ENCODE results near the gene PPDPF. TPM values are rescaled to one million over a fixed set of nuclear protein-coding genes. Genes with fewer than 3 reads are reported as not detected.

PPDPF gene
- total and polyA plus RNA-seq, 2 donors (not counting 1 experiment from before 2014, with no cell fraction given), result 93.5 to 162 TPM

GRCh38 chr20:63477061-63477616, 43.4 kb upstream of the PPDPF start:
- Histone ChIP-seq H3K9ac (ENCODE audit: low read length) (no peak overlapping the region), H3K27me3 (replicated peaks in 1 of 4; ENCODE audit: control extremely low read depth in 1 of 4, control insufficient read depth in 3 of 4, insufficient read depth in 4 of 4, low read length in 3 of 4) (peaks cover 0 to 61% (median 13%) of the 10 kb centered on the region in 4 experiments), H3K4me3 (ENCODE audit: control extremely low read depth in 1 of 5, extremely low read depth in 1 of 5, insufficient read depth in 1 of 5, low read depth in 2 of 5, low read length in 4 of 5) (no peak overlapping the region), H2AFZ (ENCODE audit: insufficient read depth, low read depth, low read length, poor library complexity, severe bottlenecking) (no peak overlapping the region), H4K20me1 (ENCODE audit: control insufficient read depth, insufficient read depth, low read length, poor library complexity, severe bottlenecking) (no peaks in the 10 kb centered on the region), H3K79me2 (ENCODE audit: control insufficient read depth, insufficient read depth, low read length) (no peaks in the 10 kb centered on the region), H3K27ac (ENCODE audit: low read length in 2 of 2) (no peak overlapping the region), H3K4me1 (ENCODE audit: control insufficient read depth in 2 of 2, insufficient read depth in 2 of 2, low read length in 2 of 2) (peaks cover under 1 to 4% of the 10 kb centered on the region in 2 donors), H3K4me2 (replicated peaks; ENCODE audit: low read depth, low read length, poor library complexity, severe bottlenecking) (no peak overlapping the region), H3K36me3 (replicated peaks in 1 of 2; ENCODE audit: control extremely low read depth in 1 of 2, control insufficient read depth in 1 of 2, extremely low read depth in 1 of 2, insufficient read depth in 2 of 2, low read length in 1 of 2) (no peaks in the 10 kb centered on the region), H3K9me3 (ENCODE audit: control extremely low read depth in 1 of 3, control insufficient read depth in 2 of 3, insufficient read depth in 1 of 3, low read length in 2 of 3) (peaks cover 0 to 2% (median 0%) of the 10 kb centered on the region in 3 donors)
- ChIA-PET POLR2A (no interaction called here), CTCF (interaction anchor here (0.7 kb wide), 1 partner anchor 803 kb away, joined by 3 read pairs; no protein-coding TSS in a partner anchor)
- 47% methylated on average over 13 of the region's 21 CpGs for WGBS (ENCODE audit: insufficient coverage)
- DNase-seq (no peak), ATAC-seq (ENCODE audit: low read depth) (no peak)
- Mint-ChIP-seq H3K4me3 (no peak overlapping the region), H3K27me3 (peaks cover 37% of the 10 kb centered on the region), H3K4me1 (peaks cover 7% of the 10 kb centered on the region), H3K9me3 (ENCODE audit: insufficient read depth) (no peaks in the 10 kb centered on the region), H3K27ac (no peak overlapping the region)
- no peak for TF ChIP-seq EZH2 (IDR thresholded peaks at IDR 0.05; ENCODE audit: borderline replicate concordance, insufficient read depth, low read depth, low read length, poor library complexity, severe bottlenecking)
- no peak for TF ChIP-seq CTCF (IDR thresholded peaks at IDR 0.05)
- intact Hi-C loops (cut with micrococcal nuclease), result no loop called here

GRCh38 chr20:63477944-63478343, 42.6 kb upstream of the PPDPF start:
- CTCF ChIA-PET, result interaction anchor here (0.7 kb wide), 2 partner anchors 19 to 802 kb away, joined by 3 to 4 read pairs; no protein-coding TSS in a partner anchor
- ATAC-seq (ENCODE audit: low read depth) (no peak), DNase-seq (no peak)
- H3K4me3 ChIP-seq (ENCODE audit: control extremely low read depth in 1 of 5, extremely low read depth in 1 of 5, insufficient read depth in 1 of 5, low read depth in 2 of 5, low read length in 4 of 5), result no peak overlapping the region
- Mint-ChIP-seq H3K27ac (no peak overlapping the region), H3K4me1 (peaks cover 7% of the 10 kb centered on the region), H3K9me3 (ENCODE audit: insufficient read depth) (no peaks in the 10 kb centered on the region), H3K27me3 (peaks cover 42% of the 10 kb centered on the region), H3K4me3 (no peak overlapping the region)
- POLR2A ChIA-PET, result no interaction called here
- H3K9ac ChIP-seq (ENCODE audit: low read length), result no peak overlapping the region
- H3K9me3 ChIP-seq (ENCODE audit: control extremely low read depth in 1 of 3, control insufficient read depth in 2 of 3, insufficient read depth in 1 of 3, low read length in 2 of 3), result peaks cover 0 to 2% (median 0%) of the 10 kb centered on the region in 3 donors
- 75% methylated on average over 17 of the region's 17 CpGs for WGBS (ENCODE audit: insufficient coverage)
- H3K36me3 ChIP-seq (replicated peaks in 1 of 2; ENCODE audit: control extremely low read depth in 1 of 2, control insufficient read depth in 1 of 2, extremely low read depth in 1 of 2, insufficient read depth in 2 of 2, low read length in 1 of 2), result no peaks in the 10 kb centered on the region
- H2AFZ ChIP-seq (ENCODE audit: insufficient read depth, low read depth, low read length, poor library complexity, severe bottlenecking), result no peak overlapping the region
- TF ChIP-seq CTCF (IDR thresholded peaks at IDR 0.05) (no peak), EZH2 (IDR thresholded peaks at IDR 0.05; ENCODE audit: borderline replicate concordance, insufficient read depth, low read depth, low read length, poor library complexity, severe bottlenecking) (no peak)
- no peaks in the 10 kb centered on the region for H3K79me2 ChIP-seq (ENCODE audit: control insufficient read depth, insufficient read depth, low read length)
- peaks cover 0 to 66% (median 13%) of the 10 kb centered on the region in 4 experiments for H3K27me3 ChIP-seq (replicated peaks in 1 of 4; ENCODE audit: control extremely low read depth in 1 of 4, control insufficient read depth in 3 of 4, insufficient read depth in 4 of 4, low read length in 3 of 4)
- H3K27ac ChIP-seq (ENCODE audit: low read length in 2 of 2), result no peak overlapping the region
- peaks cover 0 to 4% of the 10 kb centered on the region in 2 donors for H3K4me1 ChIP-seq (ENCODE audit: control insufficient read depth in 2 of 2, insufficient read depth in 2 of 2, low read length in 2 of 2)
- H3K4me2 ChIP-seq (replicated peaks; ENCODE audit: low read depth, low read length, poor library complexity, severe bottlenecking), result no peak overlapping the region
- no peaks in the 10 kb centered on the region for H4K20me1 ChIP-seq (ENCODE audit: control insufficient read depth, insufficient read depth, low read length, poor library complexity, severe bottlenecking)
- intact Hi-C loops (cut with micrococcal nuclease), result no loop called here

Measured in B cell (primary cell).